ENCODE measurements around the gene PELI1.

The PELI1 gene

GRCh38 chr2:64145119-64145518 lies 899 bp upstream of the PELI1 start:
- TF ChIP-seq TAF1 (IDR thresholded peaks at IDR 0.05; ENCODE audit: borderline replicate concordance, insufficient read depth, low read length) (no peak), REST (IDR thresholded peaks at IDR 0.05; ENCODE audit: insufficient read depth in 1 of 2, low read depth in 2 of 2, low read length in 2 of 2) (no peak), FOXP2 (optimal IDR thresholded peaks at IDR 0.05; ENCODE audit: borderline replicate concordance, extremely low read depth, extremely low read length, insufficient read depth) (no peak)

GRCh38 chr2:64143169-64144056 lies 807 bp downstream of the PELI1 start:
- no peak for TF ChIP-seq SIN3A (IDR thresholded peaks at IDR 0.05; ENCODE audit: borderline replicate concordance, insufficient read depth, low read length)
- no peak for TF ChIP-seq TAF1 (IDR thresholded peaks at IDR 0.05; ENCODE audit: borderline replicate concordance, insufficient read depth, low read length)
- no peak for TF ChIP-seq FOXP2 (optimal IDR thresholded peaks at IDR 0.05; ENCODE audit: borderline replicate concordance, extremely low read depth, extremely low read length, insufficient read depth)
- no peak for TF ChIP-seq POLR2AphosphoS5 (IDR thresholded peaks at IDR 0.05; ENCODE audit: low read depth, low read length)
- no peak for TF ChIP-seq REST (IDR thresholded peaks at IDR 0.05; ENCODE audit: insufficient read depth in 1 of 2, low read depth in 2 of 2, low read length in 2 of 2)

GRCh38 chr2:64142741-64143168 lies 1.5 kb downstream of the PELI1 start:
- TF ChIP-seq TAF1 (IDR thresholded peaks at IDR 0.05; ENCODE audit: borderline replicate concordance, insufficient read depth, low read length) = no peak
- no peak for TF ChIP-seq FOXP2 (optimal IDR thresholded peaks at IDR 0.05; ENCODE audit: borderline replicate concordance, extremely low read depth, extremely low read length, insufficient read depth)
- no peak for TF ChIP-seq POLR2AphosphoS5 (IDR thresholded peaks at IDR 0.05; ENCODE audit: low read depth, low read length)
- no peak for TF ChIP-seq REST (IDR thresholded peaks at IDR 0.05; ENCODE audit: insufficient read depth in 1 of 2, low read depth in 2 of 2, low read length in 2 of 2)
- TF ChIP-seq SIN3A (IDR thresholded peaks at IDR 0.05; ENCODE audit: borderline replicate concordance, insufficient read depth, low read length) = no peak

- no peak for TF ChIP-seq TAF1 (IDR thresholded peaks at IDR 0.05; ENCODE audit: borderline replicate concordance, insufficient read depth, low read length)
- no peak for TF ChIP-seq SIN3A (IDR thresholded peaks at IDR 0.05; ENCODE audit: borderline replicate concordance, insufficient read depth, low read length)
- no peak for TF ChIP-seq FOXP2 (optimal IDR thresholded peaks at IDR 0.05; ENCODE audit: borderline replicate concordance, extremely low read depth, extremely low read length, insufficient read depth)
- TF ChIP-seq POLR2AphosphoS5 (IDR thresholded peaks at IDR 0.05; ENCODE audit: low read depth, low read length) = no peak
- TF ChIP-seq REST (IDR thresholded peaks at IDR 0.05; ENCODE audit: insufficient read depth in 1 of 2, low read depth in 2 of 2, low read length in 2 of 2) = no peak
Measured at GRCh38 chr2:64141674-64142405, 2.4 kb downstream of the PELI1 start.

Data from PFSK-1 (cell line).